DOHH2 (cell line): Measurements from ENCODE around the gene IGFL1.

ENCODE experiments used
- EZH2phosphoT487 ChIP-seq: fragments of 200-600 bp; sonication (generic); IDR thresholded peaks from 2 replicates; pipeline ENCODE4 v1.6.1; 2017; ENCODE audit warnings: borderline replicate concordance, mild to moderate bottlenecking, antibody characterized with exemption, low read length, moderate library complexity, mixed read lengths
- TF ChIP-seq, protein P1 (sequence below): fragments of 200-600 bp; sonication (generic); IDR thresholded peaks from one replicate; pipeline ENCODE4 v1.5.1; 2014; ENCODE audit warnings: antibody characterized with exemption, mild to moderate bottlenecking, low read depth, low read length; ENCODE audit not compliant: poor library complexity, severe bottlenecking

- TF ChIP-seq, protein P1, sequence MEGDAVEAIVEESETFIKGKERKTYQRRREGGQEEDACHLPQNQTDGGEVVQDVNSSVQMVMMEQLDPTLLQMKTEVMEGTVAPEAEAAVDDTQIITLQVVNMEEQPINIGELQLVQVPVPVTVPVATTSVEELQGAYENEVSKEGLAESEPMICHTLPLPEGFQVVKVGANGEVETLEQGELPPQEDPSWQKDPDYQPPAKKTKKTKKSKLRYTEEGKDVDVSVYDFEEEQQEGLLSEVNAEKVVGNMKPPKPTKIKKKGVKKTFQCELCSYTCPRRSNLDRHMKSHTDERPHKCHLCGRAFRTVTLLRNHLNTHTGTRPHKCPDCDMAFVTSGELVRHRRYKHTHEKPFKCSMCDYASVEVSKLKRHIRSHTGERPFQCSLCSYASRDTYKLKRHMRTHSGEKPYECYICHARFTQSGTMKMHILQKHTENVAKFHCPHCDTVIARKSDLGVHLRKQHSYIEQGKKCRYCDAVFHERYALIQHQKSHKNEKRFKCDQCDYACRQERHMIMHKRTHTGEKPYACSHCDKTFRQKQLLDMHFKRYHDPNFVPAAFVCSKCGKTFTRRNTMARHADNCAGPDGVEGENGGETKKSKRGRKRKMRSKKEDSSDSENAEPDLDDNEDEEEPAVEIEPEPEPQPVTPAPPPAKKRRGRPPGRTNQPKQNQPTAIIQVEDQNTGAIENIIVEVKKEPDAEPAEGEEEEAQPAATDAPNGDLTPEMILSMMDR, result no peak
- TF ChIP-seq EZH2phosphoT487, result no peak
These were observed at the start of gene IGFL1 for GRCh38 chr19:46229442-46229841.
